GM08714 (cell line): ENCODE results near the gene PRKAG3.

Experiments
- H3K4me3 ChIP-seq: fragments of 200-500 bp; sonication (Bioruptor generic); 2 replicates; pipeline ENCODE4 v1.5.1; 2014; ENCODE audit warnings: mild to moderate bottlenecking, low read length, inconsistent platforms
- ZNF274 ChIP-seq: IDR thresholded peaks from 2 replicates; pipeline ENCODE4 v1.6.1; 2012; ENCODE audit warnings: mild to moderate bottlenecking, low read depth, low read length

Gene PRKAG3

DNA sequence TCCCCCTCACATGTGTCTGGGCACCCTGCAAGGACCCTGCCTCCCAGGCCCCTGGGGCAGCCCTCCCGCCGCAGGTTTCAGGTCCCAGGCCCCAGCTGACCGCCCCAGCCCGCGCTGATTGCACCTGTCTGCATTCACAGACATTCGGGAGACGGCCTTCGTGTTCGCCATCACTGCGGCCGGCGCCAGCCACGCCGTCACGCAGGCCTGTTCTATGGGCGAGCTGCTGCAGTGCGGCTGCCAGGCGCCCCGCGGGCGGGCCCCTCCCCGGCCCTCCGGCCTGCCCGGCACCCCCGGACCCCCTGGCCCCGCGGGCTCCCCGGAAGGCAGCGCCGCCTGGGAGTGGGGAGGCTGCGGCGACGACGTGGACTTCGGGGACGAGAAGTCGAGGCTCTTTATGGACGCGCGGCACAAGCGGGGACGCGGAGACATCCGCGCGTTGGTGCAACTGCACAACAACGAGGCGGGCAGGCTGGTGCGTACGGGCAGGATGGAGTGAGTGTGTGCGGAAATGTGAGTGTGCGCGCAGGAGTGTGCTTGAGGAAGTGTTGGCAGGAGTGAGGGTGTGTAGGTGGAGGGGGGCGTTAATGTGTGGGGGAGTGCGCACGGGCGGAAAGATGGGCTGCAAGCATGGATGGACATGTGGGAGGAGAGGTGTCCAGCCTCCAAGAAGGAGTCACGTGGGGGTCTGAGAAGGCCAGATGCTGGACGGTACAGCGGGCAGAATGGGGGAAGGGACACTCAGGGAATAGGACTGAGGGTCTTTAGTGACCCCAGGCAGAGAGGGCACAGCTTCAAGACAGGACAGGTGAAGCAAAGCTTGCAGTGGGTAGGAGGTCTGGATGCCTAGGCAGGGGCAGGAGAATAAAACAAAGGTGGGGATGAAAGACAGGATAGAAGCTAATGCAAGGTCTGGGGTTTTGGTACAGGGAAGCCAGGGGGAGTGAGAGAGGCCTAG lies 40.0 kb upstream of the PRKAG3 start:
- TF ChIP-seq ZNF274, result no peak
- no peak overlapping the region; the same call in 1 of the 2 replicates for H3K4me3 ChIP-seq

GRCh38 chr2:218870984-218871344 lies 39.4 kb upstream of the PRKAG3 start:
- no peak overlapping the region; the same call in 1 of the 2 replicates for H3K4me3 ChIP-seq
- no peak for TF ChIP-seq ZNF274

GRCh38 chr2:218869064-218869463 lies 37.5 kb upstream of the PRKAG3 start:
- no peak for TF ChIP-seq ZNF274

GRCh38 chr2:218867900-218868299 lies 36.3 kb upstream of the PRKAG3 start:
- no peak overlapping the region for H3K4me3 ChIP-seq
- TF ChIP-seq ZNF274, result no peak

More at GRCh38 chr2:218869064-218869463, 37.5 kb upstream of the PRKAG3 start:
- no peak overlapping the region for H3K4me3 ChIP-seq

DNA sequence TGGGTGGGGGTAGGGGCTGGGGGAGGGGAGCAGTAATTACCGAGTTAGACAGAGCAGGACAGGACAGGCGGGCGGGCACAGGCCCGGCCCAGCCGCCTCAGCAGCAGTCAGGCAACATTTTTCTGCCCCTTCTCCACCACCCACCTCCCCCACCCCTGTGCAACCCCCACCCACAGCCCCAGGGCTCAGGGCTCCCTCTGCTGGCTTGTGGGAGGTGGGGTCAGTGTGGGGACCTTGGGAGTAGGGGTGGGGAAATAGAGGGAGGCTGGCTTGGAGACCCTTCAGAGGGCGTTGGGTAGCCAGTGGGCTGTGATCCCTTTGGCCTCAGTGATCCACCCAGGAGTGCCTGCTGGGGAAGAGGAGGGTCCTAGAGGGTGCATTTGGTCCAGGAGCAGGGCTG lies 34.4 kb upstream of the PRKAG3 start:
- no peak for TF ChIP-seq ZNF274
- no peak overlapping the region for H3K4me3 ChIP-seq

DNA sequence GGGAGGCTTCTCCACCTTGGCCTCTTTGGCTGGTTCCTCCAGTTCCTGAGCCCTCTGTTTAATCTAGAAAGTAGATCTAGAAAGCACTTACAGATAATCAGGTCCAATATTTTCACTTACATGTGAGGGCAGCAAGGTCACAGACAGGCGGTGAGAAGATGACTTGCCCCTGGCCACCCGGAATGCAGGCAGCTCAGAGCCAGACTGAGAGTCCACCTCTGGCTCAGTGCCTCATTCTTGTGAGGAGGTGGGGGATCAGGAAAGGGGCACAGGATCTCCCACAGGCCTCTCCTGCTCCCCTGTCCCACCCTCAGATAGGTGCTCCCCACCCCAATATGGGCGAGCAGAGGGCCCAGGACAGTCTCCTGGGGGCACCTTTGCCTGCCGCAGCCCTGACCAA lies 33.8 kb upstream of the PRKAG3 start:
- no peak overlapping the region for H3K4me3 ChIP-seq
- TF ChIP-seq ZNF274, result no peak

DNA sequence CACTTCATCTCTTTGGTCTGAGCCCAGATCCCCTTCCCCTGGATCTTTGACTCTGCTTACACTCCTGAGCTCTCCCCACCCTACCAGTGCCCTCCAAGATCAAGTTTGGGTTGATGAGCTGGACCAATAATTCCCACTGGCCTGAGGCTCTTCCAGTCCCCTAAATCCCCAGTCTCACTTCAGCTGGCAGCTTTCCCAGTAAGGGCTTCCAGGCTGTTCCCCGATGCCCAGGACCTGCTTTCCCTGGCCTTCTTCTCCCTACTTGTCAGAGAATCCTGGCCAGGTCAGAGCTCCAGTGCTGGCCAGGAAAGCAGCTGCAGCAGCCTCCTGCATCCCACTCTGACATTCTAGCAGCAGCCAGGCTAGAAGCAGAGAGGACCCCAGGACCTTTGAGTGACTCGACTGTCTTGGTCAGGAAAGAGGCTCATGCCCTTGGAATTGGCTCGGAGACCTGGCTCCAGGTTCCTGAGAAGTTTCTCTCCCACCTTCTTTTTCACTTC lies 31.5 kb upstream of the PRKAG3 start:
- no peak overlapping the region for H3K4me3 ChIP-seq
- TF ChIP-seq ZNF274, result no peak

DNA sequence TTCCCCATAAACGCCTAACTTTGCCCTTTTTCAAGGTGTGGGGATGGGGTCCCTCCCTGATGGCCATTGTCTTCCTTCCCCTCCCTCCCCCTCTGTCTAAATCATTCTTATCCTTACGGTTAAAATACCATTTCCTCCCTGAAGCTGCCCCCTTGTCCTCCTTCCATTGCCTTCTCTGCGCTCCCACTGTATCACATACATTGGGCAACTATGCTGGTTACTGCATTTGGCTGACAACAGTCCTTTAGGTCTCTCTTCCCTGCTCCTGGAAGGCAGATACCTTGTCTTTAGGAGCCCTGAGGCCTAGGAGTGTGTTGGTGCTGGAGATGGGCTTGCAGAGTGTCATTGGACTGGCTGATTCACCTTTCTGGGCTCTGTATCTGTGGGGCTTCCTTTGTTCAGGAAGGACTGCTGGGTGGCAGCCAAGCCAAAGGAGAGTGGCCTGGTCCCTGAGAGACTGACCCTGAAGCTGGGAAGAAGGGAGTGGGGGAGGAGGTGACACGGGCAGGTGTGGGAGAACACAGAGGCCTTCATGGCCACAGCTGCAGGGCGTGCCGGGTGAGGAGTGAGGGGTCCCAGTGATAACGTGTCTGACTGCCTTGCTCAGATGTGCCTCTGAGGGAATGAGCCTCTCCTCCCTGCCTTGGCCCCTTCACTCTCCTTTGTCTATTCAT lies 30.2 kb upstream of the PRKAG3 start:
- H3K4me3 ChIP-seq, result no peak overlapping the region
- no peak for TF ChIP-seq ZNF274

DNA sequence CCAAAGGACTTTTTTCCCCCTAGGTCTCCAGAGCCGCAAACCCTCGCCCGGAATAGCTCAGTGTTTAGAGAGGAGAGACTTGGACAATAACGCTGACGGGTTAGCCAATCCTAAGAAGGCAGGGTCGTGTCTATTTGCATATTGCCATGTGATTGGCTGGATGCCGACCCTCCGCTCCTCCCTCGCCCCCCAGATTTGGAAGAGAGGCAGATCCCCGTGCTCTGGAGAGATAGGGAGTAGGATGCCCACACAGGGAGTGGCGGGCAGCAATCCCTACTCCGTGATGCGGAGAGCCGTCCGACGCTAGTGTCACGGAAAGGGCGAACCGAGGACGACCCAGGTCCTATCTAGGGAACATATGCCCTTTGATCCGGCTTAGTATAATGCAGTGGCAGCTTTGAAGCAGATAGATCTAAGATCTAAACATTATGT lies 29.4 kb upstream of the PRKAG3 start:
- no peak overlapping the region for H3K4me3 ChIP-seq
- no peak for TF ChIP-seq ZNF274

DNA sequence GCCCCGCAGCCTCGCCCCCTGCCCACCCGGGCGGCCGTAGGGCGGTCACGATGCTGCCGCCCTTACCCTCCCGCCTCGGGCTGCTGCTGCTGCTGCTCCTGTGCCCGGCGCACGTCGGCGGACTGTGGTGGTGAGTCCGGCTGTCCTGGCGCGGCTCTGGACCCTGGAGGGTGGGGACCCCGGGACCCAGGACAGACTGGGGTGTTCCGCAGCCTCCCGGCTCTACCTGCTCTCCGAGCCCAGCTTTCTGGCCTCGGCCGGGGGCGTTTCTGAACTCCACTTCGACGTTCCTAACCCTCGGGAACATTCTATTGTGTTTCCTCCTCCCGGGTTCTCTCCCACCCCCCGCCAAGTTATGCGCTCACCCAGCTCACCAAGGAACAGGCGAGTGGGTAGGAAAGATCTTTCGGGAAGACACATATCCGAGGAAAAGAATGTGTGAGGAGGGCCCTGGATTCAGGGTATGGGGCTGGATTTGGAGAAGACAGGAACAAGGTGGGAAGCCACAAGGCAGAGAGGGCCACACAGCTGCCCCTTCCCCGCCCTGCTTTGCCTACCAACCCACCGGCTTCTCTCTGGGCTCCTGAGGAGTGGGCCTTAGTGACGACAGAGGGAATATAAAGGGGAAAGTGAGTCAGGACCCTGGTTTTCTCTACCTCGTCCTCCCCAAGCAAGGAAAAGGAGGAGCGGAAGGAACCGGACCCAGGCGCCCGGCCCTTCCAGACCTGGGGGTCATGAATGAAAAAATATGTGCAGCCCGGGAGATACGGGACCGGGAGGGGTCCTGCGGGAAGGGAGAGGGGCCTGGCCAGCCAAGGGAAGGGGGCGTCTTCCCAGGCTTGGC lies 28.6 kb upstream of the PRKAG3 start:
- no peak overlapping the region for H3K4me3 ChIP-seq

DNA sequence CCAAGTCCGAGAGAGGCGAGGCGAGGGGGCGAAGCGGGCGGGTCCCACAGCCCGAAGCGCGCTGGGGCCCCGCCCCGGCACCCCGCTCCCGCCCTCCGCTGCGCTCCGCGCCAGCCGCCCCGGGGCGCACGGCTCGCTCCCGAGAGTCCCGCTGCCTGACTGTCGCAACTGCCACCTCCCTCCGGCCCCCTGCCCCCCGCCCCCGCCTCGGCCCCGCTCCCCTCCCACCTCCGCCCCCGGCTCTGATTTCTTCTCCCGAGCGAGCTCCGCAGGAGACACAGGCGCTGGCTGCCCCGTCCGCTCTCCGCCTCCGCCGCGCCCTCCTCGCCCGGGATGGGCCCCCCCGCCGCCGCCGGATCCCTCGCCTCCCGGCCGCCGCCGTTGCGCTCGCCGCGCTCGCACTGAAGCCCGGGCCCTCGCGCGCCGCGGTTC lies 28.0 kb upstream of the PRKAG3 start, which contains the start of gene WNT6:
Gene WNT6, plus strand, starts transcription at position 250 of the 432 bp plus-strand sequence. CDS start 233 bp downstream, outside the sequence.
- H3K4me3 ChIP-seq, result no peak within 1 kb of the TSS
- no peak for TF ChIP-seq ZNF274

More for the DNA sequence above, 28.6 kb upstream of the PRKAG3 start:
- no peak for TF ChIP-seq ZNF274

DNA sequence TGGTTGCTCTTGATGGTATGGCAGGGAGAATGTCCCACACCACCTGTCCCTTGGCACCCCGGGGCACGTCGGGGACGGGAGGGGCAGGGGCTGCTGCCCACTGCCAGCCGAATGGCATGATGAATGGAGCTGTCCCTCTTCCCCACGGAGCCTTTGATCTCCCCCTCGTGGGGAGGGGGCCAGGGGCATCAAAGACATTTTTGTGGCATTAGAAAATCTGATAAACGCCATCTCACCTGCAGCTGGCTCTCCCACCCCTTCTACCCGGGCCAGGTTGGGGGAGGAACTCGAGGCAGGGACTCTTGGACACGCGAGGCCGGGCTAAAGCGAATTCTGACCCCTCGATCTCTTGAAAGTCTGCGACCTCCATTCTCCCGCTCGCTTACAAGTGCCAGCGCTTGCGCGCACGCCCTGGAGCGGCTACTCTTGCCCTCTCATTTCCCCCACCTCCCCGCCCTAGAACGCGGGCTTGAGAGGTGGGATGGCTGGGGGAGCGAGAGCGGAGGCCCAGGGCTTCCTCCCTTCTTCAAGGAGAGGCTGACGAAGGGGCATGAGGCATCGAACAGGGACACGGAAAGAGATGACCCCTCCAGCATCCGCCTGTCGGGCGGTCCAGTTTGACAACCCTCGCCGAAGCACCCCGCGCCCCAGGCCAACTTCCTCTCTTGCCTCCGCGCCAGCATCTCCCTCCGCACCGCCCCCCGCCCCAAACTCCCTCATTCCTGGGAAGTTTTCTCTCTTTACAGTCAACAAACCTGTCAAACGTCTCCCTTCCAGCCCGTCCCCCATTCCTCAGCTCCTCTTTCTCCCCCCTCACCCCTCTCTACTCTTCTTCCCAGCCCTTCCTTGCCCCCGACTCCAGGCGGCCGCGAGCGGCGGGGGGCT lies 27.3 kb upstream of the PRKAG3 start:
- no peak for TF ChIP-seq ZNF274
- H3K4me3 ChIP-seq, result no peak overlapping the region

- H3K4me3 ChIP-seq, result no peak overlapping the region
- no peak for TF ChIP-seq ZNF274
Measured at GRCh38 chr2:218858138-218858445, 26.5 kb upstream of the PRKAG3 start.
